CD14-positive monocyte (primary cell): ENCODE results near the gene MMEL1. TPM values are rescaled to one million over a fixed set of nuclear protein-coding genes. Genes with fewer than 3 reads are reported as not detected.

Experiments
- DNase-seq, 3 donors: peaks; one replicate each; pipeline ENCODE4 v3.0.0-alpha.2; 2011 to 2022
- H2AFZ ChIP-seq: 2 replicates; pipeline ENCODE4 v1.6.0; 2012; ENCODE audit warnings: mild to moderate bottlenecking, low read depth, low read length, inconsistent platforms; ENCODE audit not compliant: insufficient read depth, poor library complexity, severe bottlenecking
- H3K27ac ChIP-seq, 2 donors: 1 replicate in 1 of 2; 2 replicates in 1 of 2; pipeline ENCODE4 v1.5.1; 2012 to 2013; ENCODE audit warnings: low read length in 2 of 2, control low read depth in 1 of 2, inconsistent platforms in 1 of 2, low read depth in 1 of 2, mild to moderate bottlenecking in 1 of 2
- H3K27me3 ChIP-seq, 2 donors: one replicate each; pipeline versions ENCODE4 v1.6.0 to v1.6.1; 2011 to 2013; ENCODE audit warnings: low read length in 2 of 2; ENCODE audit not compliant: control insufficient read depth in 2 of 2, insufficient read depth in 2 of 2
- H3K36me3 ChIP-seq, 2 donors: replicated peaks in 1 of 2; 1 replicate in 1 of 2; 2 replicates in 1 of 2; pipeline versions ENCODE4 v1.5.1 to v1.6.1; 2012 to 2013; ENCODE audit warnings: low read length in 2 of 2, control low read depth in 1 of 2, inconsistent platforms in 1 of 2, mild to moderate bottlenecking in 1 of 2; ENCODE audit not compliant: insufficient read depth in 2 of 2, control insufficient read depth in 1 of 2
- H3K4me1 ChIP-seq, 2 donors: 1 replicate in 1 of 2; 2 replicates in 1 of 2; pipeline versions ENCODE4 v1.5.1 to v1.6.1; 2012 to 2013; ENCODE audit warnings: low read length in 2 of 2, control low read depth in 1 of 2, inconsistent platforms in 1 of 2, mild to moderate bottlenecking in 1 of 2, moderate library complexity in 1 of 2; ENCODE audit not compliant: insufficient read depth in 2 of 2, control insufficient read depth in 1 of 2
- H3K4me2 ChIP-seq: replicated peaks from 2 replicates; pipeline ENCODE3; 2012; ENCODE audit warnings: low read length, moderate library complexity, mild to moderate bottlenecking; ENCODE audit not compliant: poor library complexity, severe bottlenecking; ENCODE audit errors: extremely low read depth
- H3K4me3 ChIP-seq, 3 experiments: fragments of 200-600 bp in 1 of 3; sonication (generic) in 1 of 3; replicated peaks in 1 of 3; 1 replicate in 2 of 3; 2 replicates in 1 of 3; pipeline ENCODE4 v1.5.1; 2011 to 2013; ENCODE audit warnings: low read length in 3 of 3, mild to moderate bottlenecking in 3 of 3, control low read depth in 2 of 3, low read depth in 2 of 3, inconsistent platforms in 1 of 3, moderate library complexity in 1 of 3
- H3K79me2 ChIP-seq: 2 replicates; pipeline ENCODE4 v1.6.0; 2012; ENCODE audit warnings: mild to moderate bottlenecking, control low read depth, inconsistent platforms, low read length, moderate library complexity; ENCODE audit not compliant: insufficient read depth
- H3K9ac ChIP-seq: 2 replicates; pipeline ENCODE4 v1.6.0; 2017; ENCODE audit warnings: low read length, mild to moderate bottlenecking; ENCODE audit not compliant: insufficient read depth, poor library complexity, severe bottlenecking
- H3K9me3 ChIP-seq, 2 donors: replicated peaks in 1 of 2; 1 replicate in 1 of 2; 2 replicates in 1 of 2; pipeline versions ENCODE4 v1.5.1 to v1.6.1; 2012 to 2013; ENCODE audit warnings: low read length in 2 of 2, control low read depth in 1 of 2; ENCODE audit not compliant: control insufficient read depth in 1 of 2, insufficient read depth in 1 of 2
- H4K20me1 ChIP-seq: 2 replicates; pipeline ENCODE4 v1.6.0; 2012; ENCODE audit warnings: mild to moderate bottlenecking, low read length, control low read depth, moderate library complexity; ENCODE audit not compliant: insufficient read depth
- H3K27ac Mint-ChIP-seq, 7 donors: one replicate each; pipeline ENCODE4 v1.8.0; 2020; ENCODE audit warnings: mild to moderate bottlenecking in 7 of 7, mixed read lengths in 7 of 7, moderate library complexity in 6 of 7, inconsistent platforms in 2 of 7
- H3K27me3 Mint-ChIP-seq, 3 donors: one replicate each; pipeline ENCODE4 v1.8.0; 2021 to 2022; ENCODE audit warnings: low read depth in 3 of 3, mild to moderate bottlenecking in 3 of 3, mixed read lengths in 3 of 3, moderate library complexity in 3 of 3, inconsistent platforms in 1 of 3
- H3K36me3 Mint-ChIP-seq, 2 donors: one replicate each; pipeline ENCODE4 v1.8.0; 2020; ENCODE audit warnings: mixed read lengths in 2 of 2, inconsistent platforms in 1 of 2, mild to moderate bottlenecking in 1 of 2
- H3K4me1 Mint-ChIP-seq: one replicate; pipeline ENCODE4 v1.8.0; 2020; ENCODE audit warnings: mild to moderate bottlenecking, mixed read lengths
- H3K4me3 Mint-ChIP-seq, 2 donors: one replicate each; pipeline ENCODE4 v1.8.0; 2020; ENCODE audit warnings: mild to moderate bottlenecking in 2 of 2, mixed read lengths in 2 of 2, moderate library complexity in 1 of 2
- H3K9me3 Mint-ChIP-seq, 7 donors: one replicate each; pipeline ENCODE4 v1.8.0; 2020 to 2022; ENCODE audit warnings: mixed read lengths in 7 of 7, mild to moderate bottlenecking in 6 of 7, moderate library complexity in 6 of 7, inconsistent platforms in 2 of 7
- WGBS: methylation state at CpG from one replicate; pipeline ENCODE4 v1.1.5; 2013; ENCODE audit warnings: missing lambda C conversion rate; ENCODE audit not compliant: insufficient coverage; 5-methylcytosine and 5-hydroxymethylcytosine counted together
- intact Hi-C, 2 donors: fragments of 100-400 bp; cut with micrococcal nuclease; formaldehyde crosslinking; loops; one replicate each; pipeline versions ENCODE4 v1.15.0 to v1.15.1; 2023
- polyA plus RNA-seq, 3 donors: library from polyadenylated mRNA; depleted of rRNA in 1 of 3; unstranded in 2 of 3; stranded (reverse) in 1 of 3; fragments of 300-500 nt in 2 of 3; fragments of >200 nt in 1 of 3; fragmentation: Illumina TruSeq in 2 of 3; gene quantifications; 1 replicate in 2 of 3; 2 replicates in 1 of 3; pipeline ENCODE4 v1.2.3, GENCODE V29; 2012 to 2021
- TF ChIP-seq, protein P1 (sequence below): fragments of 200-600 bp; IDR thresholded peaks from one replicate; pipeline ENCODE4 v1.8.0; 2022; ENCODE audit warnings: antibody characterized with exemption, mild to moderate bottlenecking

The MMEL1 gene
- polyA plus RNA-seq, 3 donors: 1.1 to 4.4 (median 1.9) TPM

DNA sequence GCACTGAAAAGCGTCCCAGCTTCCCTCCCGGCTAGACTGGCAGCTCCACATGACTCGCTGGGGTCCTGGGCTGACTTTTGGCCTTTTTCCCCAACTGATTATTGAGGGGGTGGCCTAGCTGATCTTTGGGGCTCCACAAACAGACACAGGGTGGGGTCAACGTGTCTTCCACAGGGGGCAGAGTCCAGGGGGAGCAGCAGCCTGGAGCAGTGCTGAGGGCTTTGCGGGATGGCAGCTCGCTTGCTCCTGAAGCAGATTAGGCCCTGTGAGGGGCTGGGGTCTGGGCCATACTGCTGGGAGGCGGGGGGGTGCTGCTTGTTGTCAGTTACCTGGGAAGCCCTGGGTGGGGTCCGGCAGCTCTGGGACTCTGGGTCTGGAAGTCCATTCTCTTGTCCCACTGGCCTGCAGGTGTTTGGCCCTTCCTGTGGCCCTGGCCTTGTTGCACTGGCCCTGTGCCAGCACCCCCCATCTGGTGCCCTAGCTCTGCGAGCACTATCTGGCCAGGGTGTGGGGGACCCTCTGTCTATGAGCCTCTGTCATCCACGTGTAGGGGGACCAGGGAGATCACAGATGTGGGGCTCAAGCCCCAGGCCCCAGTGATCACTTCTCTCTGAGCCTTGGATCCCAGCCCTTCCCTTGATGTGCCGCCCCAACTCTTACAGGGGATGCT, 90.4 kb downstream of the MMEL1 start:
- H3K27ac ChIP-seq: no peak overlapping the region
- Mint-ChIP-seq H3K27me3 (peaks cover 16 to 68% (median 28%) of the 10 kb centered on the region in 3 donors), H3K4me3 (no peak overlapping the region), H3K9me3 (no peaks in the 10 kb centered on the region), H3K36me3 (no peaks in the 10 kb centered on the region), H3K4me1 (peaks cover 3% of the 10 kb centered on the region), H3K27ac (peak overlapping the region in 1 of 7 donors; percentile 18)
- peaks cover 3% of the 10 kb centered on the region for H3K79me2 ChIP-seq
- H3K4me1 ChIP-seq: peaks cover 9 to 19% of the 10 kb centered on the region in 2 donors
- H3K9me3 ChIP-seq: no peaks in the 10 kb centered on the region
- H3K36me3 ChIP-seq: no peaks in the 10 kb centered on the region
- H4K20me1 ChIP-seq: peaks cover 10% of the 10 kb centered on the region
- DNase-seq: no peak
- TF ChIP-seq, protein P1, sequence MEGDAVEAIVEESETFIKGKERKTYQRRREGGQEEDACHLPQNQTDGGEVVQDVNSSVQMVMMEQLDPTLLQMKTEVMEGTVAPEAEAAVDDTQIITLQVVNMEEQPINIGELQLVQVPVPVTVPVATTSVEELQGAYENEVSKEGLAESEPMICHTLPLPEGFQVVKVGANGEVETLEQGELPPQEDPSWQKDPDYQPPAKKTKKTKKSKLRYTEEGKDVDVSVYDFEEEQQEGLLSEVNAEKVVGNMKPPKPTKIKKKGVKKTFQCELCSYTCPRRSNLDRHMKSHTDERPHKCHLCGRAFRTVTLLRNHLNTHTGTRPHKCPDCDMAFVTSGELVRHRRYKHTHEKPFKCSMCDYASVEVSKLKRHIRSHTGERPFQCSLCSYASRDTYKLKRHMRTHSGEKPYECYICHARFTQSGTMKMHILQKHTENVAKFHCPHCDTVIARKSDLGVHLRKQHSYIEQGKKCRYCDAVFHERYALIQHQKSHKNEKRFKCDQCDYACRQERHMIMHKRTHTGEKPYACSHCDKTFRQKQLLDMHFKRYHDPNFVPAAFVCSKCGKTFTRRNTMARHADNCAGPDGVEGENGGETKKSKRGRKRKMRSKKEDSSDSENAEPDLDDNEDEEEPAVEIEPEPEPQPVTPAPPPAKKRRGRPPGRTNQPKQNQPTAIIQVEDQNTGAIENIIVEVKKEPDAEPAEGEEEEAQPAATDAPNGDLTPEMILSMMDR: no peak
- H3K9ac ChIP-seq: no peak overlapping the region
- H3K4me3 ChIP-seq: no peak overlapping the region
- 89% methylated on average over 11 of the region's 11 CpGs for WGBS
- no peak overlapping the region for H3K4me2 ChIP-seq
- H3K27me3 ChIP-seq: peaks cover 3 to 27% of the 10 kb centered on the region in 2 donors
- intact Hi-C loops: loop anchor here in 1 of 2 donors (10.0 kb wide), 1 partner anchor 348 kb away; the partner anchor contains the start of gene FAAP20
- H2AFZ ChIP-seq: no peak overlapping the region

DNA sequence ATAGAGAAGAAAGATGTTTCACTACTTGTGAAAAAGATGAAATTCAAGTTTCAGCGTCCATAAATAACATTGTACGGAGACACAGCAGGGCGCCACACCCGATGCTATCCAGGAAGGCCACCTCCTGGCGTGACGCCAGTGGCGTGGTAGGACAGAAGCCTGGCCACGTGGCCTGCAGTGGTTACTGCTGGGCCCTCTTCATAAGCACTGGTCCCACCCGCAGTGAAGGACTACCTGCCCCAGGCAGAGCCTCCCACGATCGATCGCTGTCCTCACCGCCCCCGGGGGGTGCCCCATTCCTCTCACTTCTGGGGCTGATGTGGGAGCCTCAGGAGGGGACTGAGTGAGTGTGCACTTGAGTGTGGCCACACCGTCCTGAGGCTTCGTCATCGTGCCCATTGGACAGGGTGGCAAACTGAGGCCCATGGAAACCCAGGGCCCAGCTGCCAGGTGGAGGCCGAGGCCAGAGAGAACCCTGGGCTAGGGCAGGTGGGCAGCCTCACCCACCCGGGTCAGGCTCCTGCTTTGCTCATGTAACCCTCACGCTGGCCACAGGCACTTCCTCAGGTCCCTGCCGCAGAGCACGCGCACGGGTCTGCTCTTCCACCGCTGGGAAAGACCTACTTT, 91.1 kb downstream of the MMEL1 start:
- 74% methylated on average over 20 of the region's 25 CpGs for WGBS
- intact Hi-C loops: loop anchor here in 1 of 2 donors (10.0 kb wide), 1 partner anchor 347 kb away; the partner anchor contains the start of gene FAAP20
- peak overlapping the region in 1 of 7 donors; percentile 46 for H3K27ac Mint-ChIP-seq

More for the DNA sequence above, 91.1 kb downstream of the MMEL1 start:
- no peak overlapping the region for H3K27ac ChIP-seq
- TF ChIP-seq, protein P1: no peak
- Mint-ChIP-seq H3K27me3 (peaks cover 17 to 68% (median 28%) of the 10 kb centered on the region in 3 donors), H3K4me3 (peak overlapping the region in 1 of 2 donors; percentile 71), H3K9me3 (no peaks in the 10 kb centered on the region), H3K36me3 (no peaks in the 10 kb centered on the region), H3K4me1 (peaks cover 2% of the 10 kb centered on the region)
- H4K20me1 ChIP-seq: peaks cover 5% of the 10 kb centered on the region
- peaks cover 5 to 12% of the 10 kb centered on the region in 2 donors for H3K4me1 ChIP-seq
- H3K9ac ChIP-seq: no peak overlapping the region
- no peaks in the 10 kb centered on the region for H3K36me3 ChIP-seq
- DNase-seq: no peak
- H3K4me2 ChIP-seq: no peak overlapping the region
- no peaks in the 10 kb centered on the region for H3K79me2 ChIP-seq
- H3K9me3 ChIP-seq: no peaks in the 10 kb centered on the region
- no peak overlapping the region for H3K4me3 ChIP-seq
- H2AFZ ChIP-seq: no peak overlapping the region
- H3K27me3 ChIP-seq: peaks cover 3 to 27% of the 10 kb centered on the region in 2 donors
